Dendritic cell treated with granulocyte-macrophage colony-stimulating factor and Interleukin-4, amounts not matched to agents 40 ng/mL and 50 ng/mL, for 4 days (primary cell): ENCODE results near the gene CUL3.

Experiments
- H3K27ac Mint-ChIP-seq: one replicate; pipeline ENCODE4 v1.8.0; 2022; ENCODE audit warnings: mild to moderate bottlenecking, mixed read lengths
- H3K27me3 Mint-ChIP-seq: one replicate; pipeline ENCODE4 v1.8.0; 2022; ENCODE audit warnings: mild to moderate bottlenecking, mixed read lengths
- H3K36me3 Mint-ChIP-seq: one replicate; pipeline ENCODE4 v1.8.0; 2022; ENCODE audit warnings: low read depth, mixed read lengths
- H3K4me1 Mint-ChIP-seq: one replicate; pipeline ENCODE4 v1.8.0; 2022; ENCODE audit warnings: low read depth, mixed read lengths
- H3K4me3 Mint-ChIP-seq: one replicate; pipeline ENCODE4 v1.8.0; 2022; ENCODE audit warnings: mild to moderate bottlenecking, moderate library complexity, mixed read lengths
- H3K9me3 Mint-ChIP-seq: one replicate; pipeline ENCODE4 v1.8.0; 2022; ENCODE audit warnings: mixed read lengths
- intact Hi-C: fragments of 100-400 bp; cut with micrococcal nuclease; formaldehyde crosslinking; loops from one replicate; pipeline ENCODE4 v1.15.0; 2022

Gene CUL3

DNA sequence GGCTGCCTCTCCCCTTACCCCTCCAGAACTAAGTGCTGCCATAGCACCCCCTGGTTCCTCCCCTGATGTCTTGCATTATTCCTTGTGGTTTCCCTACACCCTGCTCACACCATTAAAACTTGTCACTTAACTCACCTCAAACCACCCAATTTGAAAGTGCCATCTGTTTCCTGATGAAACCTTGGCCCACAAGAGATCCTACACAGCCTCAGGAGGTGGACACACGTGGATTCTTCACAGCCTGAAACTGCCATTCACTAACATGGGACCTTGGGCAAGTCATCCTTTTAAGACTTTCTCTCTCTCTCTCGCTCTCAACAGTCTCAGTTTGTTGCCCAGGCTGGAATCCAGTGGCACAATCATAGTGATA, 155.7 kb downstream of the CUL3 start:
- Mint-ChIP-seq H3K4me3 (no peak overlapping the region), H3K36me3 (no peaks in the 10 kb centered on the region), H3K4me1 (peaks cover 22% of the 10 kb centered on the region), H3K27me3 (no peaks in the 10 kb centered on the region), H3K27ac (no peak overlapping the region), H3K9me3 (peaks cover 26% of the 10 kb centered on the region)
- intact Hi-C loops: no loop called here

DNA sequence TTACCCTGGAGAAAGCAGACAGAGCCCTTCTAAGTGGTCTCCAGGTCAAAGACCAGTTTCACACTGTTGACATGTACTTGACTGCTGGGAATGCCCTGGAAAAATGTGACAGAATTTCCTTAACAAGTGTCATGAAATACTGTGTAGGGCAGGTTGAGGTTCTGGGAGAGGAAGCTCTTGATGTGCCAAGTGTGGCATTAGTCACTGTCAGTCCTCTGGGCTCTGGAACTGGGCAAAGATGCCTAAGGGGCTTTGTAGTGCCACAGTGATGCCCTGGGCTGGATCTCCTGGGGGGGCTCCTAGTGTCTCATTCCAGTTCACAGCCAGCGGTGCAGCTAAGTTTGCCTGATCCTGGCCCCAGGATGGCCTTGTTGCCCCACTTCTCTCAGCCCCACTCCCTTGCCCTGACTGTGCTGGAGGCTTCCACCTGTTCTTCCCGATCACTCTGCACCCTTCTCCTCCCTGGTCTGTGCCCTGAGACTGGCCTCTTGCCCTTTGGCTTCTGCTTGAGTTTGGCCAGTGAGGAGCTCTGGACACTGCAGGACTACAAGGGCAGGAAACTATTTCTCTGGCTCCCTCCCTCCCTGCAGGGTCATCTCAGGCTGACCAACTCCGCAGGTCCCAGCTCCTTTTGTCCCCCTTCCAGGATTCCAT, 156.2 kb downstream of the CUL3 start:
- H3K4me1 Mint-ChIP-seq: peaks cover 22% of the 10 kb centered on the region
- no peak overlapping the region for H3K27ac Mint-ChIP-seq
- H3K9me3 Mint-ChIP-seq: peaks cover 26% of the 10 kb centered on the region
- intact Hi-C loops: no loop called here
- H3K4me3 Mint-ChIP-seq: no peak overlapping the region
- no peaks in the 10 kb centered on the region for H3K36me3 Mint-ChIP-seq
- H3K27me3 Mint-ChIP-seq: no peaks in the 10 kb centered on the region

GRCh38 chr2:224427471-224427870, 157.7 kb downstream of the CUL3 start:
- Mint-ChIP-seq H3K4me1 (peaks cover 22% of the 10 kb centered on the region), H3K36me3 (no peaks in the 10 kb centered on the region), H3K9me3 (peaks cover 26% of the 10 kb centered on the region), H3K4me3 (no peak overlapping the region), H3K27ac (no peak overlapping the region), H3K27me3 (no peaks in the 10 kb centered on the region)
- intact Hi-C loops: no loop called here

DNA sequence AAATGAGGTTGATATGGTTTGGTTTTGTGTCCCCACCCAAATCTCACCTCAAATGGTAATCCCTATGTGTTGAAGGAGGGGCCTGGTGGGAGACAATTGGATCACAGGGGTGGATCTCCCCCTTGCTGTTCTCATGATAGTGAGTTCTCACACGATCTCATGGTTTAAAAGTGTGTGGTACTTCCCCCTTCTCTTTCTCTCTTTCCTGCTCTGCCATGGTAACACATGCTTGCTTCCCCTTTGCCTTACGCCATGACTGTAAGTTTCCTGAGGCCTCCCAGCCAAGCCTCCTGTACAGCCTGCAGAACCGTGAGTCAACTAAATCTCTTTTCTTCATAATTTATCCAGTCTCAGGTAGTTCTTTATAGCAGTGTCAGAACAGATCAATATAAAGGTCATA, 158.5 kb downstream of the CUL3 start:
- H3K27me3 Mint-ChIP-seq: no peaks in the 10 kb centered on the region
- no peak overlapping the region for H3K27ac Mint-ChIP-seq
- intact Hi-C loops: no loop called here
- H3K4me1 Mint-ChIP-seq: peaks cover 17% of the 10 kb centered on the region
- H3K9me3 Mint-ChIP-seq: peaks cover 26% of the 10 kb centered on the region
- no peaks in the 10 kb centered on the region for H3K36me3 Mint-ChIP-seq
- no peak overlapping the region for H3K4me3 Mint-ChIP-seq

GRCh38 chr2:224421065-224421464, 164.1 kb downstream of the CUL3 start:
- no peaks in the 10 kb centered on the region for H3K36me3 Mint-ChIP-seq
- H3K4me3 Mint-ChIP-seq: no peak overlapping the region
- H3K27ac Mint-ChIP-seq: no peak overlapping the region
- intact Hi-C loops: no loop called here
- no peaks in the 10 kb centered on the region for H3K27me3 Mint-ChIP-seq
- H3K9me3 Mint-ChIP-seq: peaks cover 8% of the 10 kb centered on the region
- no peaks in the 10 kb centered on the region for H3K4me1 Mint-ChIP-seq
